Measurements from ENCODE around the gene HCRTR1. TPM values are rescaled to one million over a fixed set of nuclear protein-coding genes. Genes with fewer than 3 reads are reported as not detected.
"Not testable (repeated sequence)": the region's sequence is repeated elsewhere in the genome, so short reads cannot be mapped to it uniquely, and the experiment has no call there.

Gene HCRTR1
- total RNA-seq, 8 experiments from 2014 or later: 0.11 to 0.91 (median 0.27) TPM; not detected in 1

GRCh38 chr1:31584869-31585735, 32.4 kb upstream of the HCRTR1 start:
- Histone ChIP-seq H3K27ac (no peak overlapping the region), H3K4me1 (replicated peaks in 1 of 2) (peaks cover 0 to 14% of the 10 kb centered on the region in 2 donors), H3K4me3 (no peak overlapping the region)
- in situ Hi-C loops (cut with MboI; ENCODE audit: low pct_unique_long_range_greater_than_20kb in 2 of 9, low sequenced_read_pairs in 9 of 9, unreplicated experiment in 9 of 9): no loop called here
- no peak for ATAC-seq (replicated peaks in 6 of 8)
- 75 to 100% (median 85%) methylated on average over 1 to 22 of the region's 27 CpGs; no CpG with 5 or more reads in 3 of the 10 experiments for WGBS, 10 experiments

- Histone ChIP-seq H3K27ac (no peak overlapping the region), H3K4me3 (no peak overlapping the region), H3K4me1 (replicated peaks in 1 of 2) (peaks cover 0 to 10% of the 10 kb centered on the region in 2 donors)
- ATAC-seq (replicated peaks in 6 of 8): no peak
- WGBS, 10 experiments: 60 to 100% (median 73%) methylated on average over 1 to 9 of the region's 11 CpGs; no CpG with 5 or more reads in 3 of the 10 experiments
- in situ Hi-C loops (cut with MboI; ENCODE audit: low pct_unique_long_range_greater_than_20kb in 2 of 9, low sequenced_read_pairs in 9 of 9, unreplicated experiment in 9 of 9): no loop called here
These were observed 31.6 kb upstream of the HCRTR1 start for GRCh38 chr1:31585736-31586365.

- 73 to 97% (median 89%) methylated on average over 3 to 13 of the region's 47 CpGs; no CpG with 5 or more reads in 7 of the 10 experiments for WGBS, 10 experiments
These were observed 30.8 kb upstream of the HCRTR1 start for GRCh38 chr1:31586376-31587327.

GRCh38 chr1:31587328-31587699, 30.2 kb upstream of the HCRTR1 start:
- WGBS, 10 experiments: 88 to 100% (median 94%) methylated on average over 1 to 5 of the region's 5 CpGs; no CpG with 5 or more reads in 3 of the 10 experiments
- H3K27ac ChIP-seq; ATAC-seq (replicated peaks in 6 of 8); in situ Hi-C loops (cut with MboI; ENCODE audit: low pct_unique_long_range_greater_than_20kb in 2 of 9, low sequenced_read_pairs in 9 of 9, unreplicated experiment in 9 of 9); H3K4me1 ChIP-seq (replicated peaks in 1 of 2); H3K4me3 ChIP-seq: not testable (repeated sequence)

More at GRCh38 chr1:31586376-31587327, 30.8 kb upstream of the HCRTR1 start:
- H3K4me3 ChIP-seq: no peak overlapping the region
- peaks cover 0 to 10% of the 10 kb centered on the region in 2 donors for H3K4me1 ChIP-seq (replicated peaks in 1 of 2)
- no peak overlapping the region for H3K27ac ChIP-seq
- peak in 1 of 8 experiments; percentile 9 for ATAC-seq (replicated peaks in 6 of 8)
- in situ Hi-C loops (cut with MboI; ENCODE audit: low pct_unique_long_range_greater_than_20kb in 2 of 9, low sequenced_read_pairs in 9 of 9, unreplicated experiment in 9 of 9): no loop called here

GRCh38 chr1:31587720-31588423, 29.6 kb upstream of the HCRTR1 start:
- peak in 5 of 8 experiments; percentile 7 to 65 (median 34) for ATAC-seq (replicated peaks in 6 of 8)
- in situ Hi-C loops (cut with MboI; ENCODE audit: low pct_unique_long_range_greater_than_20kb in 2 of 9, low sequenced_read_pairs in 9 of 9, unreplicated experiment in 9 of 9): no loop called here
- Histone ChIP-seq H3K4me1 (replicated peaks in 1 of 2) (peaks cover 0 to 10% of the 10 kb centered on the region in 2 donors), H3K27ac (no peak overlapping the region), H3K4me3 (no peak overlapping the region)
- WGBS, 10 experiments: 20 to 100% (median 55%) methylated on average over 1 to 10 of the region's 14 CpGs; no CpG with 5 or more reads in 5 of the 10 experiments

GRCh38 chr1:31588751-31589515, 28.6 kb upstream of the HCRTR1 start:
- no peak overlapping the region for H3K27ac ChIP-seq
- H3K4me3 ChIP-seq: no peak overlapping the region
- in situ Hi-C loops (cut with MboI; ENCODE audit: low pct_unique_long_range_greater_than_20kb in 2 of 9, low sequenced_read_pairs in 9 of 9, unreplicated experiment in 9 of 9): no loop called here
- H3K4me1 ChIP-seq (replicated peaks in 1 of 2): peaks cover 0 to 6% of the 10 kb centered on the region in 2 donors
- 14 to 85% (median 47%) methylated on average over 3 to 20 of the region's 62 CpGs; no CpG with 5 or more reads in 2 of the 10 experiments for WGBS, 10 experiments
- ATAC-seq (replicated peaks in 6 of 8): peak in 3 of 8 experiments; percentile 8 to 27 (median 18)

GRCh38 chr1:31591425-31592093, 25.9 kb upstream of the HCRTR1 start:
- in situ Hi-C loops (cut with MboI; ENCODE audit: low pct_unique_long_range_greater_than_20kb in 2 of 9, low sequenced_read_pairs in 9 of 9, unreplicated experiment in 9 of 9): no loop called here
- WGBS, 10 experiments: 51 to 75% (median 65%) methylated on average over 2 to 10 of the region's 11 CpGs; no CpG with 5 or more reads in 1 of the 10 experiments
- peak in 2 of 8 experiments; percentile 18 to 72 for ATAC-seq (replicated peaks in 6 of 8)
- H3K27ac ChIP-seq: no peak overlapping the region
- no peak overlapping the region for H3K4me3 ChIP-seq
- H3K4me1 ChIP-seq (replicated peaks in 1 of 2): no peaks in the 10 kb centered on the region

- in situ Hi-C loops (cut with MboI; ENCODE audit: low pct_unique_long_range_greater_than_20kb in 2 of 9, low sequenced_read_pairs in 9 of 9, unreplicated experiment in 9 of 9): no loop called here
- no peak for ATAC-seq (replicated peaks in 6 of 8)
- no peak overlapping the region for H3K4me3 ChIP-seq
- H3K4me1 ChIP-seq (replicated peaks in 1 of 2): no peaks in the 10 kb centered on the region
- no peak overlapping the region for H3K27ac ChIP-seq
These were observed 25.4 kb upstream of the HCRTR1 start for GRCh38 chr1:31592132-31592531.

- Histone ChIP-seq H3K27ac (no peak overlapping the region), H3K4me3 (no peak overlapping the region), H3K4me1 (replicated peaks in 1 of 2) (no peaks in the 10 kb centered on the region)
- in situ Hi-C loops (cut with MboI; ENCODE audit: low pct_unique_long_range_greater_than_20kb in 2 of 9, low sequenced_read_pairs in 9 of 9, unreplicated experiment in 9 of 9): no loop called here
- ATAC-seq (replicated peaks in 6 of 8): no peak
- WGBS, 10 experiments: 60 to 92% (median 83%) methylated on average over 1 to 4 of the region's 5 CpGs; no CpG with 5 or more reads in 3 of the 10 experiments
These were observed 24.3 kb upstream of the HCRTR1 start for GRCh38 chr1:31593136-31593665.

GRCh38 chr1:31593770-31594632, 23.5 kb upstream of the HCRTR1 start:
- Histone ChIP-seq H3K27ac (no peak overlapping the region), H3K4me1 (replicated peaks in 1 of 2) (no peaks in the 10 kb centered on the region), H3K4me3 (no peak overlapping the region)
- 0 to 86% (median 45%) methylated on average over 1 to 6 of the region's 10 CpGs; no CpG with 5 or more reads in 2 of the 10 experiments for WGBS, 10 experiments
- in situ Hi-C loops (cut with MboI; ENCODE audit: low pct_unique_long_range_greater_than_20kb in 2 of 9, low sequenced_read_pairs in 9 of 9, unreplicated experiment in 9 of 9): no loop called here
- ATAC-seq (replicated peaks in 6 of 8): peak; percentile 70 to 98 (median 80)
